ENCODE results near the gene APOD.
"Not testable (repeated sequence)": the region's sequence is repeated elsewhere in the genome, so short reads cannot be mapped to it uniquely, and the experiment has no call there.

Gene APOD

DNA sequence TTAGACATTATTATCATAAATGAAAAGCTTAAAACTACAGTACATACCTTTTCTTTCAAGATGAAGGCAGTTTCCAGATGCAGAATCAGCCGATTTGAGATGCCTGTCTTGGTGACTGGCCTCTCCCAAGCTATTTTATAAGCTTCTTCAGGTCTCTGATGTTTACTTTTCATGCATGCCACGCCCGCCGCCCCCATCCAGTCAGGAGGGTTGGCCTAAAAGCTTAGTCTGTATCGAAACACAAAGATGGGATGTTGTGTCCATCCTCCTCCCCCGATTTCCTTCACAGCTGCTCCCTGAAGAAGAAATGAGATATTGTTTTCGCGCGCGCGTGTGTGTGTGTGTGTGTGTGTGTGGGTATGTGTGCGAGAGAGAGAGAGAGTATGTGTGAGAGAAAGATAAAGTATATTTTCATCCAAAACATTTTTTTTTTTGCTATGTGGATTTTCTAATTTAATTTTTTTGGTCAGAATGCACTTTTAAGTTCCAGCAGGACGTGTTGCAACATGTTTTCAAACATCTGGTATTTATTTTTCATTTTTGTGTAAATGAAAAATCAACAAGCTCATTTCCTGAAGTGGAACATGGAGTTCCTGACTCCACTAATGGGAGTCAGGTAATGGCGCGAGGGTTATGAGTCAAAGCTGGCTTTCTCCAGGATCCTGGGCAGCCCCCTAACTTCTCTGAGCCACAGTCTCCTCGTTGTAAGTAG is at the start of gene APOD:
APOD (minus strand) TSS at position 110 of the 712 bp plus-strand sequence. CDS start 4,479 bp downstream, outside the sequence.
- no peak for DNase-seq

DNA sequence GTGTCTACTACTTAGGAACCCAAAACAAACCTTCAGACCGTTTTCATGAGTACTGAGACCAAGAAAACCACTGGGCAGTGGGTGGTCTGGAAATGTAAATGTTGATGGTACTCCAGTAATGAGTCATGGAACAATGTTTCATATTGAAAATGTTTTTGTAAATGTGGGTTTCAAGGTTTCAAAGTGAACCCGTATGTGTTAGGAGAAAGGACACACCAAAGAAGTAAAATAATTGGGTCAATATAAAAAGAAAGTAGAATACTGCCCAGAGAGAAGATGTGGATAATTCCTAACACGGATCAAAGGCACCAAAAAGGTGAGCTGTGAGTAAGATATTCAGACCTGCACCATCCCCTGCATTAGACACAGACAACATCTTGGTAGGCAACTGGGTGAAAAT is 49.6 kb upstream of the APOD start:
- not testable (repeated sequence) for DNase-seq

DNA sequence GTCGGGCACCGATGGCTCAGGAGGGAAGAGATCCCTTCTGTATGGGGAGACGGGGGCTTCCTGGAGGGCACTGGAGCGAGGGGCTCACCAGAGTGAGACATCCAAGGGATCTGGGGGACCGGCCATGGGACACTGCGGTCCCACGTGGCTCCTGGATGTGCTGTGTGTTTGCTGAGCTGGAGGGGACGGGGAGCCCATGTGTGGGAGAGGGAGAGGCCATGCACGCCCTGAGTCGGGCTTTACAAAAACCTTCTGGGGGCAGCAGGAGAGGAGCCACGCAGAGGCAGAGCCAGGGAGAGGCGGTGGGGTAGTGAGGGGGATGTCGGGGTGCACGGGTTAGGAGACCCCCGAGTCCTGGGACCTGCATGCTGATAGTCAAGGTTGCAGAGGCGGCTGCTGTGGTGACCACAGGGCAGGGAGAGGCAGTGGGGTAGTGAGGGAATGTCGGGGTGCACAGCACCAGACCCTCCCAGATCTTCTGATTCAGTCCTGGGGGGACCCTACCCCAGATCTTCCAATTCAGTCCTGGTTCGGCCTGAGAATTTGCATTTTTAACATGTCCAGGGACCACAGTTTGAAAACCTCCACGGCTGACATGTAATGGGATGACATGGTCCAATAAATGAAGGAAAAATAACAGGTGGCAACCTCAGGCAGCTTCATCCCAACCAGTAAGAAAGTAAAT is 48.9 kb upstream of the APOD start:
- DNase-seq = not testable (repeated sequence)

DNA sequence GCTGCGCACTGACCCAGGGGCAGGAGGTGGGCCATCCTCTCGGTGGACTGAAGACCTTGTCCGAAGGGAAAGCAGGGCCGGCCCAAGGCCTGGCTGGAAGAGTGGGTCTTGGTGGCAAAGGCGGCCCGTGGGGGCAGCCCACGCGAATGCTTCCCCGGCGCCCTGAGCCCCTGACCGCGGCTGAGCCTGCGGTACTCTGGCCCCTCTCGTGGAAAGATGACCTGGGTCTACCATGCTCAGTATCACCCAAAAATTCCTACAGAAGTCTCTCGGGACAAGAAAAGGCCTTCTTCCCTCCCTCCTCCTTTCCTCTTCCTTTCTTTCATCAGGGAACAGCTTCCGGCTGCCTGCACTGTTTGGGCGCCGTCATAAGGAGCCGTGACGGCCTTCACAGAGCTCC is 48.3 kb upstream of the APOD start:
- DNase-seq = not testable (repeated sequence)

DNA sequence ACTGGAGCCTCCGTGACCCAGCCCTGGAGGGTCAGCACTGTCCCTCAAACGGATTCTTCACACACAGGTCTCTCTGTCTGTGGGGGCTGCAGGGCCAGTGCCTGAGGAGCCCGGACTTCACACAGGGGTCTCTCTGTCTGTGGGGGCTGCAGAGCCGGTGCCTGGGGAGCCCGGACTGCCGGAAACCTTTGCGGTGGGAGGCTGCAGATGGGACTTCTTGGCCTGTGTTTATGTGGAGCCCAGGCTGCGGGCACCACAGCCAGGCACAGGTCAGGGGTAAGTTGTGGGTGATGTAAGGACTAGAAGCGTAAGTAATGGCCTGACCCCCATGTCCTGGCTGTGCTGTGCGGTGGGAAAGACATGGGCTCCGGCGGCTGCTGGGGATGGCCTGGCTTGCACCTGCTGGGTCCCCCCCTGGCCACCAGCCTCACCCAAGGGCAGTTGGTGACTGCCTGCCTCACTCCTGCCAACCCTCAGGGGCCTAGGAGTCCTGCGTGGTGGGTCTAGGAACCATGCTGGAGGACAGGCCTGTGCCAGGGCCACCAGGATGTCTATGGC is 47.3 kb upstream of the APOD start:
- not testable (repeated sequence) for DNase-seq

DNA sequence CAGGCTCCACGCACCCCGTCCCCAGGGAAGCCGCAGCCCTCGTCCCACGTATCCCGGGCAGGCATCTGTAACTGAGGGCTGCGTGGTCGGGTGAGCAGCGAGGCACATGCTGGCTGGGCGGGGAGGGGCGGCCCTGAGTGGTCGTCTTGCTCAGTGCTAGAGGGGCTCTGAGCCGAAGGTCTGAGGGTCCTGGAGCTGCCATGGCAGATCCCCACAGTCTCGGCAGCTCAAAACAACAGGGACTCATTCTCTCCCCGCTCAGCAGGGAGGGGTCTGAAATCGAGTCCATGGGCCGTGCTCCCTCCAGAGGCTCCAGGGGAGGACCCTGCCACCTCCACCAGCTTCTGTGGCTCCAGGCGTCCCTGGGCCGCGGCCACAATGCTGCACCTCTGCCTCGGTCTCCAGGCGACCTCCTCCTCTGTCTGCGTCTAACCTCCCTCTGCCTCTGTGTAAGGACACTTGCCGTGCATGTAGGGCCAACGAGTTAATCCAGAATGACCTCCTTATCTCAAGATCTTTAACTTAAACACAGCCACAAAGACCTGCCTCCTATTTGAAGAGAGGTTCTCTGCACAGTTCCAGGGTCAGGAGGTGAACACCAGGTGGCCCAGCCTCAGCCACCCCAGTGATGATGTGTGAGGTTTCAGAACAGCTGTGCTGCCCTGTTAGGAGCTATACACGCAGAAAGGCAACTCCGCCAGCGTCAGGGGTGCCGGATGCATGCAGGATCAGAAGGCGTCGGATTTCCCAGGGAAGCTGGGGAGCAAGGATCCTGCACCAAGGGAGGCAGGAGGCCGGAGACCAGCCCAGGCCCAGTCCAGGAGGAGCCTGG is 46.6 kb upstream of the APOD start:
- not testable (repeated sequence) for DNase-seq

DNA sequence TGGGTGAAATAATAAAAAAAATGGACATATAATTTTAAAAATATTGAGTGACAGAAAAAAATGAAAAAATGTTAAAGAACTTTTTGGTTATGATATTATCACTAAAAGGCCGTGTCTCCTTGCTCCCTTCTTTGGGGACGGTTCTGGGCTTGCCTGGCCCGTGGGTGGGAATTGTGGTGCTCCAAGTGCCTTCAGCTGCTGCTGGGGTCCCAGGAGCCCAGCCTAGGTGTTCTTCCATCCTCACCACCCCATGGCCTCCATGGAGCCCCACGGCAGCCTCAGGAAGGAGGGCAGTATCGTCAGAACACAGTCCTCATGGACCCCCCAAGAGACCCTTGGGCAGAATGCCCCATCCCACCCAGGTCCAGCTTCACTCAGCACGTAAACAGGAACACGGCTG is 45.9 kb upstream of the APOD start:
- not testable (repeated sequence) for DNase-seq

DNA sequence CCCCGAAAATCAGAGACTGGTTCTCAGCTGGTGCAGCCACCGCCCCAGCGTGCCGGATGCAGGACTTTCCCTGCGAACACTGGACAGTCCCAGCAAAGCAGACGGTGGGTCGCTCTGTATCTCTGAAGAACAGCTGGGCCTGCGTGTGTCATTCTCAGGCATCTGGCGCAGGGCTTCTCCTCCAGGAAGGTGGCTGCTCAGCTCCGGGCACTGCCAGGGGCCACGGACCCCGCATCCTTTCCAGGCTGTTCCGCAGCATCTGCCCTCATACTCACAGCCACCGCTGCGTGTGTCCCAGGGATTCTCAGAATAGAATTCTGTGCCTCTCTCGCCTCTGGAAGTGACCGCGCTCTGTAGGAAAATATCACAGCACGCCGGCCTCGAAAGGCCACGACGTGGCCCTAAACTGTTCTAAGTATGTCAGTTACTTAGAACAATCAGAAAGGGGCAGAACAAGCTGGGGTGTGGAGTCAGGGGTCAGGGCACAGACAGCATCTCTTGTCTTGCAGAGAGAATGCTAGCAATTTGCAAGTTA is 44.7 kb upstream of the APOD start:
- not testable (repeated sequence) for DNase-seq

DNA sequence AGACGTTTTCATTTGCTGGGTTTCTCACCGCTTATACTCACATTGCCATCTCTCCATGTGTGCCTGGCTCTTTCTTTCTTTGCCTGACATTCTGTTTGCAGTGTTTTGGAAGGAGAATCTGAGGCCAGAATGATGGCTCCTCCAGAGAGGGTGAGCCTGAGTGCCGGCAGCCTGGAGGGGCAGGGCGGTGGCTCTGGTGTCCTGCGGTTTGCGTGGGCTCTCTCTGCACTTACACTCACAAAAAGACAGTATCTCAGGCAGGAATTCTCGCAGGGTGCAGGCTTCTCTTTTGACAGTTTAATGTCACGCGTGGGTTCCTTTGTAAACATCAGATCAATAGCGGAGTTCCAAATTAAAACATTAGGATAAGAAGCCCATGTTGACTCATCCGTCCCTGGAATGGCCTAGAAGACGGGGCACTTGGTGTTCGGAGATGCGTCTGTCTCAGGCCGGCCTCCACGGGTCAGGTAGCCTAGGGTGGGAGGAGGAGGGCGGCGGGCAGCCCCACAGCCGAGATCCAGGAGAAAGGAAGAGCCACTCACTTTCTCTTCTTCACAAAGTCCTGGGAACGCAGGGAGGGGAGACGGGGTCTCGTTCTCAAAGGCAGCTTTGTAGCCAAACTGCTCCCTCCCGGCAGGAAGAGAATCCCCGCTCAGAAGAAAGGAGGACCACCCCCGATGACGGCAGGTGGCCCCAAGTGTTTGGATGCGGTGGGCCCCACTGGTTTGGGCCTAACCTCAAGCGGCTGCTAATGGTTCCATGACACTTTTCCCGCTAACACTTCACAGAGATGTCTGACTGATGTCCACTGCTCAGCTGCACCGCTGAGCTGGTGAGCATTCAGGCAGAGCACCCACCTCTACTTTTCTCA is 44.0 kb upstream of the APOD start:
- not testable (repeated sequence) for DNase-seq

DNA sequence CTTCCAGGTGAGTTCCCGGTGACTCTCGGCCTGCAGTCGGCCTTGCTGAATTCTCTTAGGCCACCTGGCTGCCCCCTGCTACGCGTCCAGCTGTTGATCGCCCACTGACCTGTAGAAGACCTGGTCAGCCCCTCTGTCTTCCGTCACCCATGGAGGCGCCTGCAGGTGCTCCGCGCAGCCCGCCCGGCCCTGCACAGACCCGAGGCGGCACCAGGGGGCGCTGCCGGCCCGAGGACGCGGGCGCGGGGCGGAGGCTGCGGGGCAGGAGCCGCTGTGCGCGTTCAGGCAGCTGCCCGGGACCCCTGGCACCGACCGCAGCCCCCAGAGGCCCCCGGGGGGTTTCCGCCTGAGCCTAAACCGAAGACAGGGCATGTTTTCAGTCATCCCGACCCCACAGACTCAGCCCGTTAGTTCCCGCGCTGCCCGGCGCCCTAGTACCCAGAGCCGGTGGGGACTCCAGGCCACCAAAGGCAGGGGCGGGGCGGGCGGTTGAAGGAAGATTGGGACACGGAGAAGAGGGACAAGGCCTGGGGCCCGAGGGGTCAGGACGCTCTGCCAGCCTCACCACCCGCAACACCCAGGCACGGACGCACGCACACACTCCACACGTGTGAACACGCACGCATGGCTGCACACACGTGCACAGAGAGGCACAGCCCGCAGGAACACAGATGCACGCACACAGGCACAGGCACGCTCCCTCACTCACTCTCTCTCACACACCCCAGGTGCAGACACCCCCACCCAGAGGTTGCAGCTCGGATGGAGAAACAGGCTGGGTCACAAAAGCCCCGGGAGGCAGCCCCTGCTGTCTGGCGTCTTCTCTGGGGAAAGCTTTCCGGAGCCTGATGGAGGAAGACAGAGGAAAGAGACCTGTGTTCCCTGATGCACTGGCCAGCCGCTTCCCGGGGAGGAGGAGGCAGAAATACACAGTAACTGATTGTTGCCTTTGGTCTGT is 41.1 kb upstream of the APOD start:
- not testable (repeated sequence) for DNase-seq

DNA sequence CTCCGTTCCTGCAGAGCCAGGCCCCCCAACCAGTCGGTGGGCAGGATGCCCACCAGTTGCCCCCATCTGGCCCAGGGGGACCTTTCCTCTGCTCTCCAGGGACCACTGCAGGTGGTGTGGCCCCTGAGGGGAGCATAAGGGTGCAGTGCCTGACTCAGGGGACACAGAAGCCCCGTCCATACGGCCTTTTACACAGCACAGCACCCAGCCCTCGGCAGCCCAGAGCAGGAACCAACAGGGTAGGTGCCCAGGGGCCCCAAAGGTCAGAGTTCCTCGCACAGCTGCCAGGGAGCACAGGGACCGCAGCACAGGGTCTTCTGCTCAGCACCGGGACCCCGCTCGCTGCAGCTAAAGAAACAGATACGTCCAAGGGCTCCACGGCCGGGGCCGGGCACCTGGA is 40.4 kb upstream of the APOD start:
- DNase-seq = not testable (repeated sequence)

DNA sequence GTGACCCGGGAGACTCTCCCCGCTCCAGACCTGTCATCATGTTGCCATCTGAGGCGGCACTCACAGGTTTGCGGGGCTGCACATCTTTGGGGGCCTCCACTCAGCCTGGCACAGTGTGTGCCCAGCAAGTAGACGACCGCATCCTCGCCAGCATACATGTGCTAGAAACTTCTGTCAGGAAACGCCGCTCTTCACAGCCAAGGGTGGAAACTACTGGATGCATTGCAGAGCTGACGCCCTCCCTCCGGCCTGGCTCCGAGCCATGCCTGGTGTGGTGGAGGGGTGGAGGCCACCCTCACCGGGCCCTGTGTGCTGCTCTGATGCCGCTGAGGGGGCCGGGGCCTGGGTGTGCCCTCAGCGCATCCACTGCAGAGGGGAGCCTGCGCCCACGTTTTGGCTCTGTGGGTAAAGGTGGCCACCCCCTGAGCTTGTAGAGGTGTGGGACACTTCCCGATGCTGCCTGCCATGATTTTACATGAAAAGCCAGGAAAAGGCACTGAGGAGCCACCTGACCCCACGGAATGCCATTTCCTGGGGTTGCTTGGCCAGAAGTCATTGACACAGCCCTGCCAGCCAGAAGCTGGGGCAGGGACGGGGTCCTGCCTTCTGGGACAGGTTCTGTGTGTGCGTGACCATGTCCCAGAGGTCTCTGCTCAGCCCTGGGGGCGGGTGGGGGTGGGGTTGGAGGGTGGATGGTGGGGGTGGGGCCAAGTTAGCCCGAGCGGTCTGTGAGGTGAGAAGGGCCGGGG is 39.7 kb upstream of the APOD start:
- not testable (repeated sequence) for DNase-seq

DNA sequence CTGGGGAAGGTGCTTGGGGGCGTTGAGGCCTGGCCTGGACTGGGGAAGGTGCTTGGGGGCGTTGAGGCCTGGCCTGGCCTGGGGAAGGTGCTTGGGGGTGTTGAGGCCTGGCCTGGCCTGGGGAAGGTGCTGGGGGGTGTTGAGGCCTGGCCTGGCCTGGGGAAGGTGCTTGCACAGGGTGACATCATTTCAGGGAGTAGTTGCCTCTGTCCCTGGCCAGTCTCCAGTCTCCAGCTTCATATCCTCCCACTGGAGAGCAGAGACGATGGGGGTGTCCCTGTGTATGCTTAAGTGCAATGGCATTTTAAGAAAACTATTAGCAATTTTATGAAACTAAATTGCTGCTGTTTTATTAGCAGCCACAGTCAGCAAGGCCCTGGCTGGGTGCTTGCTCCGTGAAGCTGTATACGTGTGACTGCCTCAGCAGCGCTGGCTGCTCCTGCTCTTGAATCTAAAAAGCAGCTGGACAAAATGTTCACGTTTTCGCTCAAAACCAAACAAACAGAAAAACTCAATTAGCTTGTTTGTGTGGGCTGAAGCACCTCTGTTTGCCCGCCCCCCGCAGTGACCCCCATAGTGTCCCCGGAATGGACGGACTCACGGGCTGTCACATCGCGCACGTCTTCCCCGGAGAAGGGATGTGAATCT is 38.9 kb upstream of the APOD start:
- not testable (repeated sequence) for DNase-seq

DNA sequence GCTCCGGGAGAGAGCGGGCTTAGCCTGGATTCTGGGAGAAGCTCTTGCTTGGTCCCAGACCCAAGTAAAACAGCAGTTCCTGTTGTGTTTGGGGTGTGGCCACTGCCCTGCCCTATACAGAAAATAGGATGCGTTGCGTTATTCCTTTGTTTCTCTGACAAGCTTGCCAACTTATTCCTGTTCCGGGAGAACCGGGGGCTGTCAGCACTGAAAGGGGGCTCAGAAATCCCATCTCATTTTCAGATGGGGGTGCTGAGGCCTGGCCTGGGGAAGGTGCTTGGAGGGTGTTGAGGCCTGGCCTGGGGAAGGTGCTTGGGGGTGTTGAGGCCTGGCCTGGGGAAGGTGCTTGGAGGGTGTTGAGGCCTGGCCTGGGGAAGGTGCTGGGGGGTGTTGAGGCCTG is 38.3 kb upstream of the APOD start:
- not testable (repeated sequence) for DNase-seq

DNA sequence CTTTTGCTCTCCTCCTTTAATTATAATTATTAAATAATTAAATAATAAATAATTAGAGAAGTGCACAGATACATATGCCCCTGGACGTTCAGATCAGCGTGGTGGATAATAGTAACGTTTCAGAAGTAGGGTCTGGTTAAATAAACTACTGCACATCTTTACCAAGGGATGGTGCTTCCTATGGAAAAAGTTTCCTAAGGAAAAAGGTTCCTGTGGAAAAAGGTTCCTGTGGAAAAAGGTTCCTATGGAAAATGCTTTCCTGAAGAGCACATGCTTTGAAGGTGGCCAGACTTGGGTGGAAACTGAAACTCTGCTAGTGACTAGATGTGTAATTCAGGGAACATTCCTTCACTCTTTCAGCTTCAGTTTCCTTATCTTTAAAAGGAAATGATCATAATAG is 37.4 kb upstream of the APOD start:
- not testable (repeated sequence) for DNase-seq

DNA sequence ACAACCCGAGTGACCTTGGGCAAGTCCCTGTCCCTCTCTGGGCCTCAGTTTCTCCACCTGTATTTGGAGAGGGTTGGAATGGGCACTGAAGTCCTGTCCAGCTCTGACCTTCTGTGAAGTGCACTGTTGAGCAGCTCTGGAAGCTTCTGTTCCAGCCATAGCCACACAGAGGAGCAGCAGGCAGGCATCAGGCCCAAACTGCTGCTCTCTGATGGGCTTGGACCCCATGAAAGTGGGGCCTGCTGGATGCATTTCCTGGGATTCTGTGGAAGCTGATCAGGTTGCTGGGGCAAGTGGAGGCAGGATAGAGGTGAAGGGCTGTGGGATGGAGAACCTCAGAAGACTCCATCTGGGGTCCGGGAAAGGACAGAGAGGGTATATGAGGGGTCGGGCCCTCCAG is 36.7 kb upstream of the APOD start:
- not testable (repeated sequence) for DNase-seq

DNA sequence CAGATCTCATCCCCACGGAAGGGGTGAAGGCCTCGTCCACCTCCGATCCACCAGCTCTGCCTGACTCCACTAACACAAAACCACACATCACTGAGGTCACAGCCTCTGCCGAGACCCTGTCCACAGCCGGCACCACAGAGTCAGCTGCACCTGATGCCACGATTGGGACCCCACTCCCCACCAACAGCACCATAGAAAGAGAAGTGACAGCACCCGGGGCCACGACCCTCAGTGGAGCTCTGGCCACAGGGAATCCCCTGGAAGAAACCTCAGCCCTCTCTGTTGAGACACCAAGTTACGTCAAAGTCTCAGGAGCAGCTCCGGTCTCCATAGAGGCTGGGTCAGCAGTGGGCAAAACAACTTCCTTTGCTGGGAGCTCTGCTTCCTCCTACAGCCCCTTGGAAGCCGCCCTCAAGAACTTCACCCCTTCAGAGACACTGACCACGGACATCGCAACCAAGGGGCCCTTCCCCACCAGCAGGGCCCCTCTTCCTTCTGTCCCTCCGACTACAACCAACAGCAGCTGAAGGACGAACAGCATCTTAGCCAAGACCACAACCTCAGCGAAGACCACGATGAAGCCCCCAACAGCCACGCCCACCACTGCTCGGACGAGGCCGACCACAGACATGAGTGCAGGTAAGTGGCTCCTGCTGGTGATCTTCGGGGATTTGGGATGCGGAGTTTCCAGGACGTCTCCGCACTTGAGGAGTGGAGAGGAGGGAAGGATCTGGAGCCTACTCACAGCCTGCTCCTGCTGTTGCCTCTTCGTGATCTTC is 36.0 kb upstream of the APOD start:
- not testable (repeated sequence) for DNase-seq

All from NCI-H526 treated with DMSO at 0.1 percent for 48 hours (cell line).